GM13976 (cell line): Measurements from ENCODE around the gene GLI3.
"Not testable (repeated sequence)": the region's sequence is repeated elsewhere in the genome, so short reads cannot be mapped to it uniquely, and the experiment has no call there.

ENCODE experiments used
- DNase-seq: peaks from one replicate; pipeline ENCODE4 v3.0.0; 2012; ENCODE audit warnings: low spot score
- in situ Hi-C: fragments of 300-500 bp; cut with MboI; formaldehyde crosslinking; loops from one replicate; pipeline ENCODE4 v1.12.0; 2022; ENCODE audit warnings: low sequenced_read_pairs, mixed read lengths, inconsistent platforms; ENCODE audit not compliant: unreplicated experiment
- TF ChIP-seq, protein P1 (sequence below): IDR thresholded peaks from 2 replicates; pipeline ENCODE4 v1.5.1; 2012; ENCODE audit warnings: borderline replicate concordance, mild to moderate bottlenecking; ENCODE audit not compliant: insufficient read depth; ENCODE audit errors: extremely low read depth, missing control alignments, control extremely low read depth

The GLI3 gene

DNA sequence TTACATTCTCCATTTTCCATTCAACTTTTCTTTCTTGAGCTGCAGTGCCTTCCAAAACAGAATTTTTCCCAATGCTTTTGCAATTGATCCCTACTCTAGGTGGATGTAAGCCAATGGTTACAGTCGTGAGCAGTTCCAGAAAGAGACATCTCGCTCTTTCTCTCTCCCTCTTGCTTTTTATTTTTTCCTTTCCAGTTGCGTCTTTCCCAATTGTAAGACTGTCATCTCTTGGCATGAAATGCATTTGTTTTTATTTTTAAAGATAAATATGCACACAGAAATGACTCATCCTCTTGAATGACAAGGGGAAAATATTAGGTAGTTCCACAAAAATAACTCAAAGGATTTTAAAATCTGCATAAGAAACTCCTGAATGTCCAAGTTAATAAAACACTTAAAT, 25.1 kb downstream of the GLI3 start:
- in situ Hi-C loops: no loop called here
- TF ChIP-seq, protein P1, sequence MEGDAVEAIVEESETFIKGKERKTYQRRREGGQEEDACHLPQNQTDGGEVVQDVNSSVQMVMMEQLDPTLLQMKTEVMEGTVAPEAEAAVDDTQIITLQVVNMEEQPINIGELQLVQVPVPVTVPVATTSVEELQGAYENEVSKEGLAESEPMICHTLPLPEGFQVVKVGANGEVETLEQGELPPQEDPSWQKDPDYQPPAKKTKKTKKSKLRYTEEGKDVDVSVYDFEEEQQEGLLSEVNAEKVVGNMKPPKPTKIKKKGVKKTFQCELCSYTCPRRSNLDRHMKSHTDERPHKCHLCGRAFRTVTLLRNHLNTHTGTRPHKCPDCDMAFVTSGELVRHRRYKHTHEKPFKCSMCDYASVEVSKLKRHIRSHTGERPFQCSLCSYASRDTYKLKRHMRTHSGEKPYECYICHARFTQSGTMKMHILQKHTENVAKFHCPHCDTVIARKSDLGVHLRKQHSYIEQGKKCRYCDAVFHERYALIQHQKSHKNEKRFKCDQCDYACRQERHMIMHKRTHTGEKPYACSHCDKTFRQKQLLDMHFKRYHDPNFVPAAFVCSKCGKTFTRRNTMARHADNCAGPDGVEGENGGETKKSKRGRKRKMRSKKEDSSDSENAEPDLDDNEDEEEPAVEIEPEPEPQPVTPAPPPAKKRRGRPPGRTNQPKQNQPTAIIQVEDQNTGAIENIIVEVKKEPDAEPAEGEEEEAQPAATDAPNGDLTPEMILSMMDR: no peak
- DNase-seq: no peak

DNA sequence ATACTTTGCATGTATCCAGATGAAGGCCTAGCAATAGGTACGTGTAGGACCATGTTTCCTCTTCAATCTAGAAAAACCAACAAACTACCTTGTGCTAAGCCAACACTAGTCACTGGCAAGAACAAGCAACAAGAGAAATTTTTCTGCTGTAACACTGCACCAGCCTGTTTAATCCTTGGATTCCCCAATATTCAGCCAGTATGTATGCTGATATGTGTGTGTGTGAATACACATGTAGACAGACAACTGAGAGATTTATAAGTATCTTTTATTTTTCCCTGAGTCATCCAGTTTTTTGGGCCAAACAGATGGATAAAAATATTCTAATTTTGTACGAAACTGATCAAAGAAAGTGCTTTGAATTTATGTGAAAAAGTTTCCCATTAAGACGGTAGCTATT, 26.2 kb downstream of the GLI3 start:
- TF ChIP-seq, protein P1: no peak
- no peak for DNase-seq
- in situ Hi-C loops: no loop called here

DNA sequence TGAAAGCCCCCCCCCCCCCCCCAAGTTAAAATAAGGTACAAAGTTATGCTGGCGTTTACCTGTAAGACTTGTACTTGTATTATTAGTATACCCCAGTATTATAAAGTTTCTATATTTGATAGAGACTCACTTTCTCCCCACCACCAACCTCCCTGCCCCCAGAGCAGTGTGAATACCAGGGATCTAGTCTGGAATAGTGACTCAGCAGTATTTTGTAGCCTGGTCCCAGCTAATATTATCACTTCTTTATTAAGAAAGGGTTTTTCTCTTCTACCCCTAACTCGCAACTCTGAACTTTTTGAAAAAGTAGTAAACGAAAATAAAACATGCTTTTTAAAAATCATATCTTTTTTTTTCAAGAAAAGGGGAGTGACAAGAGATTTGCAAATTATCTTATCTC, 26.7 kb downstream of the GLI3 start:
- in situ Hi-C loops: no loop called here
- DNase-seq: no peak
- TF ChIP-seq, protein P1: no peak

DNA sequence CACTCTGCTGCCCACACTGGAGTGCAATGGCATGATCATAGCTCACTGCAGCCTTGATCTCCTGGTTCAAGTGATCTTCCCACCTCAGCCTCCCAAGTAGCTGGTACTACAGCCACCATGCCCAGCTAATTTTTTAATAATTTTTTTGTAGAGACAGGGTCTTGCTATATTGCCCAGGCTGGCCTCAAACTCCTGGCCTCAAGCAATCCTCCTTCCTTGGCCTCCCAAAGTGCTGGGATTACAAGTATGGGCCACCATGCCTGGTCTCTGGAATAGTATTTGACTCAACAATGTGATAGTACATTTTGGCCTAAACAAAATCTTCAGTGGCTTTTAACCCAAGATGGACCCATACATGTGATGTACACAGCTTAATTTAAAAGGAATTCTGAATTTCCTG, 27.9 kb downstream of the GLI3 start:
- in situ Hi-C loops, DNase-seq: not testable (repeated sequence)

DNA sequence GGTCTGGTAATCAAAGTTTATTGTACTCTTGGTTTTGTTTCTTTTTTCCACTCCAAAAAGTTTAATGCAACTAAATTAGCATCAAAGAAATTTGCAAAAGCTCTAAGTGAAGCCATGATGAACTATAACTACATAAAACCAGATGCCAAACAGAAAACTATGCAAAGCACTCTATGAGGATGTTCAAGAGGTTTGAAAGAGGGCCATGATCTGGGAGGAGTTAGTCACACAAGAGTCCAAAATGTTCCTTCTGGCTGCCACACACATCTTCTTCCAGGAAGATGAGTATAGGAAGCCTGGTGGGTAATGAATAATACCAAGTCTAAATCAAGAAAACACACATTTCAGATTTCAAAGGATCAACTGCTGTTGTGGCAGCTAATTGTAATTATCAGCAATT, 28.4 kb downstream of the GLI3 start:
- DNase-seq: no peak
- TF ChIP-seq, protein P1: no peak
- in situ Hi-C loops: no loop called here

DNA sequence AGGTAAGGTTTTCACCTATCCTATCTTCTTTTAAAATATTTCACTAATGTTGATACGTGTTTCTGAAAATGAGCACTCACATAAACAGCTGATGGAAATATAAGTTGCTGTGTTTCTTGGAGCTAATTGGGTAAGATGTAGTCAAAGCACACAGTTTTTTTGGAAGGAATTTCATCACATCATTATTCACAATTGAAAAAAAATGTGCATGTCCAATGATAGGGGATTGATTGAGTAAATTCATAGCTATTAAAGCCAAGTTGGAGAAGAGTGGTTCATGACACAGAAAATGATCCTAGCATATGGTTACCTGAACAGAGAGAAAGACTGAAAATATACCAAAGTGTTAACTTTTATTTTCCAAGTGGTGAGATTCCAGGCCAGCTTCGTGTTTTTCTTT, 29.6 kb downstream of the GLI3 start:
- in situ Hi-C loops: no loop called here
- no peak for DNase-seq
- TF ChIP-seq, protein P1: no peak

DNA sequence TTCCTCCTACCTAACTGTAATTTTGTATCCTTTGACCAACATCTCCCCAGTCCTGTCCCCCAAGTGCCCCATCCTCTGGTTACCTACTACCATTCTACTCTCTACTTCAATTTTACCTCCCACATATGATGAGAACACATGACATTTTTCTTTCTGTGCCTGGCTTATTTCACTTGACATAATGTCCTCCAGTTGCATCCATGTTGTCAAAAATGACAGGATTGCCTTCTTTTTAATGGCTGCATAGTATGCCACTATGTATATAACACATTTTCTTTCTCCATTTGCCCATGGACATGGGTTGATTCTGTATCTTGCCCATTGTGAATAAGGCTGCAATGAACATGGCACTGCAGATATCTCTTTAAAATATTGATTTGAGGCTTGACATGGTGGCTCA, 33.7 kb downstream of the GLI3 start:
- DNase-seq: no peak
- TF ChIP-seq, protein P1: no peak
- in situ Hi-C loops: no loop called here

DNA sequence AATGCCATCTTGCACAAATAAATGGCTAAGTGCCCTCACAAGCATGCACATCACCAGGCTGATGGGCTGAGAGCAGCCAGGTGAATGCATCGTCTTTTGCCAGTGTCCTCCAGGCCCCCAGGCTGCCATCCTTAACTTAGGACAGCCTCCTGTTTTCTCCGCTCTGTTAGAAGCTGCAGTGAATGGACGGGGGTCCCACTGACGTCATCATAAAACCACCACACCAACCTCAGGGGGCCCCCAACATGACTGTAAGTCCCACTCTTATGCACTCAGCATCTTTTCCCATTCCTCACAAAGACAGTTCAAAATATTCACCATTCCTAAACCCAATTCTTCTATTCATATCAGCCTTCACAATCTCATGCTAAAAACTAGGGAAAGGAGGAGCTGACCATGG, 34.4 kb downstream of the GLI3 start:
- TF ChIP-seq, protein P1: no peak
- no peak for DNase-seq
- in situ Hi-C loops: no loop called here
